ENCODE data around the gene DDAH1.
"Not testable (repeated sequence)": the region's sequence is repeated elsewhere in the genome, so short reads cannot be mapped to it uniquely, and the experiment has no call there.

The DDAH1 gene

GRCh38 chr1:85465099-85465785, at the start of gene DDAH1:
Gene DDAH1 (minus strand): TSS chr1:85465159. CDS start chr1:85465045, 114 bp downstream.
- no peak for DNase-seq (ENCODE audit: low read depth, low spot score)

GRCh38 chr1:85513998-85514397, 49.0 kb upstream of the DDAH1 start:
- not testable (repeated sequence) for DNase-seq (ENCODE audit: low read depth, low spot score)

- no peak for DNase-seq (ENCODE audit: low read depth, low spot score)
Observed at GRCh38 chr1:85504417-85504816, 39.5 kb upstream of the DDAH1 start.

DNA sequence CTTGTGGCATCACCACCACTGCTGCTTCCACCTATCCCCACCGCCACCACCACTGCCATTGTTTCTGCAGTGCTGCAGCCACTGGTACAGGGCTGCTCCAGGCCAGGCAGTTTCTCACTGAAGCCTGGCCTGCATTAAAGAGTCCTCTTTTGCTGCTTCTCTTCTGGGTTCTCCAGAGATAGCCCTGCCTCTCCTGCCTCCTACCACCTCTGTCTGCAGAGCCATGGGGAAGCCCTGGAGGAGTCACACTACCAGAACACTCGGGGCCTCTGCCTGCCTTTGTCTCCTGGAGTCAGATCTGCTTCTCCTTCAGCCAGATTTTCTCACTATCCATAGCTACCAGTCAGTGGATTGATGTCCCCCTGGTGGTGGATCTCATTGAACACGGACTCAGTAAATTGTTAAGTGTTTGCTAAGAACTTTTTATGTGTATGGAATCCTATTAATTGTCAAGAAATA, 37.7 kb upstream of the DDAH1 start:
- DNase-seq (ENCODE audit: low read depth, low spot score): no peak

GRCh38 chr1:85502171-85502570, 37.2 kb upstream of the DDAH1 start:
- no peak for DNase-seq (ENCODE audit: low read depth, low spot score)

- no peak for DNase-seq (ENCODE audit: low read depth, low spot score)
Observed at GRCh38 chr1:85501355-85501898, 36.5 kb upstream of the DDAH1 start.

DNA sequence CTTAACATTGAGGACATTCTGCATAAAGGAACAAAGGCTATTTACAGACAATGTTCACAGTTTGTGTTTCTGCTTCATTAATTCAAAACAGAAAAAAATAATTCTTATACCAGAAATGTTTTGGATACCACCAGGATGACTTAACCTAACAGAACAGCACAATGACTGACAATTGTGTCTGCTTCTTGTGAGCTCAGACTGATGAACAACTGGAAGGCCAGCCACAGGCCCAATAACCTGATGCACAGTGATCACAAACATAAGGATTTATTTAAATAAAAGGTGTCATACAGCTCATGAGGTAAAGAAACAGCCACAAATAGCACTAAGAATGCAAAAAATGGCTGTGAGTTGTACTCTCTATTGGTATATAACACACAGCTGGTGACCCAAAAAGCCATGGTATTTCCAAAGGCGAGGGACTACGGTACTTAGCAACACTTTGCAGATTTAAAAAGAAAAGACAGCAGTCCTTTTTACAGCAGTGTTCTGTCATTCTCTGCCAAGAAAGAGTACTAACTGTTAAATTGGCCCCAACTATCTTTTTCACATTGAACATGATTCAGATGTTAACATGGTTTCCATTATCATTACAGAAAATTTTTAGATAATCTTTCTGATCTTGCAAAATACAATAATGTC, 32.1 kb upstream of the DDAH1 start:
- no peak for DNase-seq (ENCODE audit: low read depth, low spot score)

DNA sequence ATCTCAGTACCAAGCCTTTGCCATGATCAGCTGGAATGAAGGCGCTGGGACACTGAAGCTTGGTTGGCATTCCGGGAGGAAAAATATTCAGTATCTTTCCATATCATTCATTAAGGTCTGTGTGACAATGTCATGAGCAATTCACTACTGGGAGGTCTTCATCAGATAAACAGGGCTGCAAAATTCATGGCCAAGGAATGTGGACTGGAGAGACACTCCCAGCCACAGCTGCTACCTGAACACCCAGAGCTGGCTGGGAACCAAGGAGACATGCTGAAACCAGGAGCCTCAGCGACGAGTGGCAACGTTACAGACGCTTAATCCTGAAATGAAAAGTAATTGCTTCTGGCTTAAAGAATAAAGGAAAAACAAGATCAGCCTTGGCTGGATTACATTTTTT, 30.6 kb upstream of the DDAH1 start:
- no peak for DNase-seq (ENCODE audit: low read depth, low spot score)

DNA sequence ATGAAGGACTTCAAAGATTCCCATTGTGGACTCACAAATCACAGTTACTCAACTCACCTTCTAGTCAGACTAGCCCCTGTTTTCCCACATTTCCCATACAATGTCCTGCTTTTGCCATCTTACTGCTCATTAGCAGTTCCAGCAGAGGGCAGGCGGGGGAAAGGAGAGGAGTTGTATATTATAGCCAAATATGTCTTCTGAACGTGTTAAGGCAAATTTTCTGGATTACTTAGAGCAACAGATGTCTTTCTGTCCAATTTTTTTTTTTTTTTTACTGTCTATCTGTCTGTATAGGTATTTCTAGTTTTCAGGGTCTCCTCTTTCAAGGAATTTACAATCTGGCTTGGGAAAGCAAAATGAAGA, 29.9 kb upstream of the DDAH1 start:
- DNase-seq (ENCODE audit: low read depth, low spot score): no peak

GRCh38 chr1:85494074-85494903, 29.3 kb upstream of the DDAH1 start:
- no peak for DNase-seq (ENCODE audit: low read depth, low spot score)

GRCh38 chr1:85490270-85490985, 25.5 kb upstream of the DDAH1 start:
- no peak for DNase-seq (ENCODE audit: low read depth, low spot score)

DNA sequence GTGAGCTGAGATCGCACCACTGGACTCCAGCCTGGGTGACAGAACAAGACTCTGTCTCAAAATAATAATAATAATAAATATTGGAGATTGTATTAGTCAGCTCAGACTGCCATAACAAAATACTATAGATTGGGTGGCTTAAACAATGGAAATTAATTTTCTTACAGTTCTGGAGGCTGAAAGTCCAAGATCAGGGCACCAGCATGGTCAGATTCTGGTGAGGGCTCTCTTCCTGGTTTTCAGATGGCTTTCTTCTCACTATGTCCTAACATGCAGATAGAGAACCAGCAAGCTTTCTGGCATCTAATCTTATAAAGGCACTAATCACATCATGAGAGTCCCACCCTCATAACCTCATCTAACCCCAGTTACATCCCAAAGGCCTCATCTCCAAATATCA, 23.2 kb upstream of the DDAH1 start:
- DNase-seq (ENCODE audit: low read depth, low spot score): no peak

DNA sequence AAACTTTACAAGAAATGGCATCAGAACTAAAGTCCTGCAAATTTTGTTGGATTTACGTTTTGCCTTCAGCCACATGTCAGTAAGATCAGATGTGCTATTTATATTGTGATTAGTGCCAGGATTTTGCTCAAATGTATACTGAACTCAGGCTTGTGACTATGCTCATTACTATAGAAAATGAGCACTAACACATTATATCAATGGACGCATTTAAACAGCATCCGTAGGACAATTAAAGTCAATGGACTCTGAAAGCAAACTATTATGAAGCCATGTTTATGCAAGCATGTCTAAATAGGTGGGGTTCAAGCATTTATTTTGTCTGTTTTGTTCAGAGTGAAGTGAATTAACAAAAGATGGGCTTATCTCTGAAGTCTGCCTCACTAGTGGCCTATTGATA, 20.6 kb upstream of the DDAH1 start:
- no peak for DNase-seq (ENCODE audit: low read depth, low spot score)

GRCh38 chr1:85484716-85485115, 19.8 kb upstream of the DDAH1 start:
- DNase-seq (ENCODE audit: low read depth, low spot score): no peak

DNA sequence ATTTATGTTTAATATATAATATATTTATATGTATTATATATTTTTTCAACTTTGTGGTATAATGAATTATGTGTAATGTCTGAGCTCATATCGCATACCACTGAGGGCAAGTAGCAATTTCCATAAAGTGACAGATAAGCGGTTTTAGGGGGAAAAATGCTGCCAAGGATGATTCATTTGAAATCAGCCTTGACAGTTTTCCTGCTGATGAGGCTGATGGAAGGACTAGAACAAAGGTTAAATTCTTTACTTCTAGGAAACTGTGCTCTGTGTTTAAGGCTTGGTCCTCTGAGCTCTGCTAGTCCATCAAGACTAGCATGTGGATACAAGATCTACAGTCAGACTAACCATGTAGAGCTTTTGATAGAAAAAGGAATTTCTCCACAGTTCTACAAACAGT, 19.3 kb upstream of the DDAH1 start:
- no peak for DNase-seq (ENCODE audit: low read depth, low spot score)

GRCh38 chr1:85481688-85482087, 16.7 kb upstream of the DDAH1 start:
- DNase-seq (ENCODE audit: low read depth, low spot score): no peak

DNA sequence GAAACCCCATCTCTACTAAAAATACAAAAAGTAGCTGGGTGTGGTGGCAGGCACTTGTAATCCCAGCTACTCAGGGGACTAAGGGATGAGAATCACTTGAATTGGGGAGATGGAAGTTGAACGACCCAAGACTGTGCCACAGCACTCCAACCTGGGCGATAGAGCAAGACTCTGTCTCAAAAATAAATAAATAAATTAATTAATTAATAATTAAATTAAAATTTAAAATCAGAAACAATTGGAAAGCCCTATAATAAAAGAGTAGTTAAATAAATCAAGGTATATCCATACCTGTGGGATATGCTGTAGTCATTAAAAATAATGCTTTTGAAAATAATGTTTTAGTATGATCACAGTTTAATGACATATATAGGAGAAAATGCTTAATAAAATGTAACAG, 15.6 kb upstream of the DDAH1 start:
- no peak for DNase-seq (ENCODE audit: low read depth, low spot score)

- DNase-seq (ENCODE audit: low read depth, low spot score): no peak
Observed at GRCh38 chr1:85479491-85479890, 14.5 kb upstream of the DDAH1 start.

- DNase-seq (ENCODE audit: low read depth, low spot score): no peak
Observed at GRCh38 chr1:85478366-85478765, 13.4 kb upstream of the DDAH1 start.

GRCh38 chr1:85475055-85475454, 10.1 kb upstream of the DDAH1 start:
- no peak for DNase-seq (ENCODE audit: low read depth, low spot score)

DNA sequence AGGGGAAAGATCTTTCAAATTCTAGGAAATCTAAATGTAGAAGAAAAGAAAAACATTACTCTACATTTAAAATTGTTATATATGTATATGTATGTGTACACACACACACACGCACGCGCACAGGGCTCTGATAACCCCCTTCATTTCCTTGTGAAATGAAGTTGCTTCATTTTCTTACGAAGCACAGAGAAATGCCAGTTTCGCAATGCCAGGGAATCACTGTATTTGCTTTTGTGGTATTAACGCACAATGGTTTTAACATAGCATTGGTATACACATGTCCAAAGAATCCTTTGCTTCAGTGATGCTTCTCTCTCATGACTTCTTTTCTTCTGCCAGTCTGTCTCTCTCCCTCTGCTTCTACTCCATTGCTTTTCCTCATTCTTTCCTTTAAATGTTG, 8.4 kb upstream of the DDAH1 start:
- DNase-seq (ENCODE audit: low read depth, low spot score): no peak

DNA sequence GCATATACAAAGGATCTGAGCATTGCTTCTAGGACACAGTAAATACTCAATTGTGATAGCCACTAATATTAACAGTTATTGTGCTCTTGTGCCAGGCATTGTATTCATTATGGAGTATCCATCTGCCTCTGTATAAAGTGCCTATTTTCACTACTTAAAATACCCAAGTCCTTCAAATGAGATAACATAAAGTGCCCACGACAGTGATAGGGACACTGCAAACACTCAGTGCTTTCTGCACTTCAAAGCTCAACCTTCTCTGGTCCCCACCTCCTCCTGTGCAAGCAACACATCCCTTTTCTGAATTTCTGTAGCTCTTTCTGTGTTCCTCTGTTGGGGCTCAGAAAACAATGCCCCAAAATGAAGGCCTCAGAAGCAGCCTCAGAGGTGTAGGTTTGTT, 6.6 kb upstream of the DDAH1 start:
- DNase-seq (ENCODE audit: low read depth, low spot score): no peak
